GM23338 (cell line): Measurements from ENCODE around the gene RPL10A. TPM values are rescaled to one million over a fixed set of nuclear protein-coding genes. Genes with fewer than 3 reads are reported as not detected.
A peak's percentile ranks its signal among the peaks of the same experiment; 100 is the strongest.

Experiments
- ATAC-seq: fragments of 200-7000 bp; cut with Tn5 transposase; 3 replicates; pipeline ENCODE4 v1.9.1; 2020
- DNase-seq: peaks from one replicate; pipeline ENCODE4 v3.0.0-alpha.2; 2015; ENCODE audit warnings: low spot score
- H2AFZ ChIP-seq: fragments of 200-600 bp; sonication (generic); 2 replicates; pipeline ENCODE4 v1.8.0; 2016; ENCODE audit warnings: antibody characterized with exemption, mild to moderate bottlenecking, moderate library complexity
- H3F3A ChIP-seq: fragments of 200-600 bp; sonication (generic); replicated peaks from 2 replicates; pipeline ENCODE4 v1.8.0; 2017; ENCODE audit warnings: antibody characterized with exemption, mixed run types, low read depth
- H3K27ac ChIP-seq: fragments of 200-600 bp; sonication (generic); 2 replicates; pipeline ENCODE4 v1.6.1; 2016; ENCODE audit warnings: low read depth
- H3K27me3 ChIP-seq: fragments of 200-600 bp; sonication (generic); 2 replicates; pipeline ENCODE4 v1.8.0; 2016; ENCODE audit warnings: mild to moderate bottlenecking, mixed run types, moderate library complexity; ENCODE audit not compliant: insufficient read depth
- H3K36me3 ChIP-seq: fragments of 200-600 bp; sonication (generic); 2 replicates; pipeline ENCODE4 v1.8.0; 2016; ENCODE audit warnings: mild to moderate bottlenecking; ENCODE audit not compliant: insufficient read depth
- H3K4me1 ChIP-seq: fragments of 200-600 bp; sonication (generic); 2 replicates; pipeline ENCODE4 v1.8.0; 2016; ENCODE audit warnings: mild to moderate bottlenecking, moderate library complexity; ENCODE audit not compliant: insufficient read depth
- H3K4me2 ChIP-seq: fragments of 200-600 bp; sonication (generic); 2 replicates; pipeline ENCODE4 v1.7.1; 2017; ENCODE audit warnings: mixed run types
- H3K4me3 ChIP-seq: fragments of 200-600 bp; sonication (generic); 2 replicates; pipeline ENCODE4 v1.6.1; 2016; ENCODE audit warnings: mixed run types
- H3K79me2 ChIP-seq: fragments of 200-600 bp; sonication (generic); replicated peaks from 2 replicates; pipeline ENCODE4 v1.8.0; 2017; ENCODE audit warnings: mild to moderate bottlenecking; ENCODE audit not compliant: insufficient read depth
- H3K9me2 ChIP-seq: fragments of 200-600 bp; sonication (generic); 2 replicates; pipeline ENCODE4 v1.8.0; 2017; ENCODE audit not compliant: insufficient read depth
- H4K20me1 ChIP-seq: fragments of 200-600 bp; sonication (generic); replicated peaks from 2 replicates; pipeline ENCODE4 v1.8.0; 2017; ENCODE audit warnings: mild to moderate bottlenecking; ENCODE audit not compliant: insufficient read depth
- H3K27ac Mint-ChIP-seq: 2 replicates; pipeline ENCODE4 v1.8.0; 2020; ENCODE audit warnings: inconsistent platforms, mild to moderate bottlenecking, moderate library complexity, mixed read lengths
- H3K27me3 Mint-ChIP-seq: 3 replicates; pipeline ENCODE4 v1.8.0; 2022; ENCODE audit warnings: low read depth, mild to moderate bottlenecking, moderate library complexity, mixed read lengths, inconsistent platforms; ENCODE audit not compliant: insufficient read depth, poor library complexity
- H3K36me3 Mint-ChIP-seq: 3 replicates; pipeline ENCODE4 v1.8.0; 2021; ENCODE audit warnings: low read depth, mild to moderate bottlenecking, inconsistent platforms, moderate library complexity, mixed read lengths
- H3K4me1 Mint-ChIP-seq: 3 replicates; pipeline ENCODE4 v1.8.0; 2020; ENCODE audit warnings: mild to moderate bottlenecking, inconsistent platforms, mixed read lengths
- H3K4me3 Mint-ChIP-seq: 3 replicates; pipeline ENCODE4 v1.8.0; 2021; ENCODE audit warnings: moderate library complexity, mild to moderate bottlenecking, inconsistent platforms, mixed read lengths
- H3K9me3 Mint-ChIP-seq: 3 replicates; pipeline ENCODE4 v1.8.0; 2020; ENCODE audit warnings: moderate library complexity, mild to moderate bottlenecking, inconsistent platforms, mixed read lengths
- CREB1 ChIP-seq: fragments of 250-450 bp; sonication (Bioruptor Pico); IDR thresholded peaks from 2 replicates; pipeline ENCODE4 v1.5.0; 2020; ENCODE audit warnings: low read depth, mild to moderate bottlenecking, moderate library complexity
- CTCF ChIP-seq, 2 experiments: fragments of 200-600 bp in 1 of 2; sonication (generic) in 1 of 2; conservative IDR thresholded peaks; 2 replicates each; pipeline versions ENCODE4 v1.5.1 to v1.6.1; 2016 to 2017; ENCODE audit warnings: antibody characterized with exemption in 2 of 2, low read depth in 2 of 2, mild to moderate bottlenecking in 2 of 2, moderate library complexity in 1 of 2
- ETS1 ChIP-seq: IDR thresholded peaks from 2 replicates; pipeline ENCODE4 v1.6.1; 2016; ENCODE audit warnings: antibody characterized with exemption
- EZH2 ChIP-seq: fragments of 200-600 bp; sonication (generic); IDR thresholded peaks from one replicate; pipeline ENCODE4 v1.8.0; 2017; ENCODE audit warnings: antibody characterized with exemption, mild to moderate bottlenecking, low read depth; ENCODE audit not compliant: unreplicated experiment
- EZH2phosphoT487 ChIP-seq: fragments of 200-600 bp; sonication (generic); IDR thresholded peaks from one replicate; pipeline ENCODE4 v1.8.1; 2018; ENCODE audit warnings: antibody characterized with exemption; ENCODE audit not compliant: unreplicated experiment
- JUNB ChIP-seq: IDR thresholded peaks from one replicate; pipeline ENCODE4 v1.6.1; 2016; ENCODE audit warnings: antibody characterized with exemption; ENCODE audit not compliant: unreplicated experiment
- NANOG ChIP-seq: IDR thresholded peaks from 2 replicates; pipeline ENCODE4 v1.6.1; 2016; ENCODE audit warnings: antibody characterized with exemption, borderline replicate concordance
- POLR2AphosphoS5 ChIP-seq: IDR thresholded peaks from 2 replicates; pipeline ENCODE4 v1.6.1; 2016; ENCODE audit warnings: antibody characterized with exemption, low read depth
- REST ChIP-seq: IDR thresholded peaks from one replicate; pipeline ENCODE4 v1.6.1; 2018; ENCODE audit warnings: antibody characterized with exemption; ENCODE audit not compliant: unreplicated experiment
- STAT1 ChIP-seq: IDR thresholded peaks from one replicate; pipeline ENCODE4 v1.6.1; 2016; ENCODE audit warnings: antibody characterized with exemption; ENCODE audit not compliant: unreplicated experiment
- ZNF114 ChIP-seq: fragments of 250-450 bp; sonication (Bioruptor Pico); IDR thresholded peaks from 2 replicates; pipeline ENCODE4 v1.5.0; 2020; ENCODE audit warnings: mild to moderate bottlenecking, moderate library complexity
- ZNF331 ChIP-seq: fragments of 250-450 bp; sonication (Bioruptor Pico); IDR thresholded peaks from 2 replicates; pipeline ENCODE4 v1.5.0; 2020; ENCODE audit warnings: low read depth, mild to moderate bottlenecking, moderate library complexity
- ZNF462 ChIP-seq: fragments of 250-450 bp; sonication (Bioruptor Pico); IDR thresholded peaks from 2 replicates; pipeline ENCODE4 v1.5.0; 2020; ENCODE audit warnings: mild to moderate bottlenecking, moderate library complexity
- polyA plus RNA-seq: library from polyadenylated mRNA; unstranded; fragments of >200 nt; fragmentation: Nextera tagmentation; extraction: Ambion mirVana; gene quantifications from 2 replicates; pipeline ENCODE4 v1.2.1, GENCODE V29; 2016
- total RNA-seq: library from RNA; depleted of rRNA; stranded (reverse); fragments of >200 nt; shearing (Covaris generic); gene quantifications from 2 replicates; pipeline ENCODE4 v1.2.3, GENCODE V29; 2014

RPL10A gene
- total and polyA plus RNA-seq, 2 experiments from 2014 or later = 730 to 1,297 TPM

GRCh38 chr6:35480176-35480575, 12.0 kb downstream of the RPL10A start:
- H3K36me3 Mint-ChIP-seq = peaks cover 39% of the 10 kb centered on the region
- Histone ChIP-seq H4K20me1 (peaks cover 3% of the 10 kb centered on the region; the same call in 1 of the 2 replicates), H3K4me2 (no peak overlapping the region), H3K79me2 (no peaks in the 10 kb centered on the region; the same call in 1 of the 2 replicates), H3K4me1 (peaks cover 7% of the 10 kb centered on the region), H3K36me3 (0 out of 2 replicates have a peak, but pooled peaks cover 6% of the 10 kb centered on the region), H3K4me3 (no peak overlapping the region), H3K27me3 (no peaks in the 10 kb centered on the region), H2AFZ (no peak overlapping the region), H3F3A (peaks cover 4% of the 10 kb centered on the region; the same call in 1 of the 2 replicates), H3K27ac (no peak overlapping the region), H3K9me2 (no peaks in the 10 kb centered on the region)
- H3K27me3 Mint-ChIP-seq = peaks cover 20% of the 10 kb centered on the region
- H3K4me1 Mint-ChIP-seq = peaks cover 19% of the 10 kb centered on the region
- TF ChIP-seq EZH2 (no peak), ZNF331 (no peak), EZH2phosphoT487 (no peak), CTCF (conservative IDR thresholded peaks at IDR 0.05; ENCODE audit: low read depth in 2 of 2) (no peak), ETS1 (no peak), POLR2AphosphoS5 (no peak), ZNF462 (CRISPR knock-in tag) (no peak), NANOG (no peak), CREB1 (CRISPR knock-in tag) (no peak), ZNF114 (CRISPR knock-in tag) (no peak), JUNB (no peak), REST (no peak), STAT1 (no peak)
- ATAC-seq (no peak), DNase-seq (no peak)
- 0 out of 2 replicates have a peak overlapping the region, but pooled peaks have one; percentile 36 for H3K27ac Mint-ChIP-seq
- H3K4me3 Mint-ChIP-seq = no peak overlapping the region
- H3K9me3 Mint-ChIP-seq = no peaks in the 10 kb centered on the region; the same call in 2 of the 3 replicates
